GM11168 (cell line): ENCODE data around the gene OMA1.
"Not testable (repeated sequence)": the region's sequence is repeated elsewhere in the genome, so short reads cannot be mapped to it uniquely, and the experiment has no call there.

ENCODE experiments used
- in situ Hi-C: fragments of 300-500 bp; cut with MboI; formaldehyde crosslinking; loops from one replicate; pipeline ENCODE4 v1.12.0; 2022; ENCODE audit warnings: low sequenced_read_pairs; ENCODE audit not compliant: unreplicated experiment

Gene OMA1

DNA sequence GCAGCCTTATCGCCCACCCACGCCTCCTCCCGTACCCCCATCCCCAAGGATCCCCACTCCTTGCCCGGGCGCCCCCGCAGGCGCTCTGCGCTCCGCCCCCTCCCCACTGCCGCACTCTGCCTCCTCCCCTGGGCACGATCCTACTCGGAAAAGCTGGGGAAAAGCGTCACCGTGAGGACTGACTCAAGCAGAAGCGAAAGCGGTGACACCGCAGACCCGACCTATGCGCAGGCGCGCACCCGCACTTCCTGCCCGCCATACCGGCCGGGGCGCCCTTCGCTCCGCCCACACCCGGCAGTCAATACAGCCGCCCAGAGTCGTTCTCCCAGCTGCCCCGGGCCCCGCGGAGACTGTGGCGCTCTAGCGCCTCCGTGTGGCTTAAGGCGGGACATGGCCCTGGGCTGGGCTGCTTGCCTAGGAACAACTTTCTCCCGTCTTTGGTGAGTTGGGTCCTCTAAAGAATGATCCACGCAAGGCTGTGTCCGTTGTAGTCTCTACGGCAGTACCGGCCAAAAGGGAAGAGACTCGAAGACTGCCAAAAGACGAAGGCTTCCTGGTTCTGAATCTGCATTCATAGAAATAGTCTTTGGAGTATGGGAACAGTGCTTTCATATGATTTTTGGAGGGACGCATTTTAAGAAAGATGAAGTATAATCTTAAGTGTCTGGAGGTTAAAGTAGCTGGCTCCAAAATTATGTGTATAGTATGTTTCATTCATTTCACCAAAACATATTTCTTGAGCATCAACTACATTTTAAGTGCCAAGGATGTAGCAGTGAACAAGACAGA, at the start of gene OMA1:
Gene OMA1, minus strand, starts transcription at position 207 of the 789 bp plus-strand sequence. CDS start 7,432 bp downstream, outside the sequence.
- in situ Hi-C loops, result no loop called here

DNA sequence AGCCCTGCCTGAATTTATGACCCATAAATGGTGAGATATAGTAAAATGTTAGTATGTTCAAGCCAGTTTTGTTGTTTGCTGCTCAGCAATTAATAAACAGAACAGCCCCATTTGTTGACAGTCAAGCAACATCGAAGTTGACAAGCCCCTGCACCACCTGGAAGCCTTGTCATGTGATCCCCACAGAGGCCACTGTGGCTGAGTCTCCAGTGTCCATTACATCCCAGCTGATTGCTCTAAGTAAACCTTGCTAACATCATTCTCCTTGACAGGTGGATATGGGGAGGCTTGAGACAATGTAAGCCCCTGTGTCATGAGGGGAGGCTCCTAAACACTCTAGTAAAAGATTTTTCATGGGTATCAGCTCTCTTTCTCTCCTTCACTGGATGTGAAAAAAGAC, 48.0 kb upstream of the OMA1 start:
- in situ Hi-C loops, result no loop called here

DNA sequence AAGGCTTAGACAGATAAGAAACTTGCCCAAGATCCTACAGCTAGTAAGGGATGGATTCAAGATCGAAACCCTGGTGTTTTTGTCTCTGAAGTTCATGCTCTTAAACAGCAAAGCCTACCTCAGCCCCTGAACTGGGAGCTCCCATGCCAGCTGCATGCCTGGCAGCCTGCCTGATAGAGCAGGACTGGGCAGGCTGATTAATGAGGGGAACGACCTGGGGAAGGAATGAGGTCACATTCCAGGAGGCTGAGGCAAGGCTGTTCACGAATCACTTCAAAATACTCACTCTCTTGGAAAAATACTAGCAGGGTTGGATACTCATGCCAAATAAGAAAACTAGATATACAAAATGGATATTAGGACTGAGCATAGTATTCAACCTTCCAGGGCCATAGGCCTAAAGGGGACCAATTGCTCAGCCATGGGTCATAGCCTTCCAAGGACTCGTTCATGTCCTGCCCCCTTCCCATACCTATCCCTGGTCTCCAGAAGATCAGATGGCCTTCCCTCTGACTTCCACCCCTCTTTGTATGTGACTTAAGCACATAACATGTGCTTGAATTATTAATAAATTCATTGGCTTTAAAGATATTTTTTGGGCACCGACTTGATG, 46.1 kb upstream of the OMA1 start:
- in situ Hi-C loops, result no loop called here

DNA sequence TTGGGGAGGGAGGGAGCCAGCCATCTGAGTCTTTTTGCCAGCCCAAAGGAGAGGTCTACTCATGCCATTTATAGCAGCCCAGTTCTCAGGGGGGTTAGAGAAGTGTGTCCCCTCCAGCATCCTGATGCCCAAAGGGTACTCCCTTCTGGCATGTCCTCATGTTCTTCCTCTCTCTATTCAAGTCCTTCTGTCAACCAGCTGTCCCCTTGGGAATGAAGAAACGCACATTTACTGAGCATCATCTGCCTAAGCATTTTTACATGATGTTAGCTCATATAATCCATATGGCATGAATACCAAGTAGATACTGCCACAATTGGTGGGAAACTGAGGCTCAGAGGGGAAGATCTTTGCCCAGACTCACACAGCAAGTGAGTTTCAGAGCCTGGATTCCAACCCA, 45.3 kb upstream of the OMA1 start:
- in situ Hi-C loops, result no loop called here

DNA sequence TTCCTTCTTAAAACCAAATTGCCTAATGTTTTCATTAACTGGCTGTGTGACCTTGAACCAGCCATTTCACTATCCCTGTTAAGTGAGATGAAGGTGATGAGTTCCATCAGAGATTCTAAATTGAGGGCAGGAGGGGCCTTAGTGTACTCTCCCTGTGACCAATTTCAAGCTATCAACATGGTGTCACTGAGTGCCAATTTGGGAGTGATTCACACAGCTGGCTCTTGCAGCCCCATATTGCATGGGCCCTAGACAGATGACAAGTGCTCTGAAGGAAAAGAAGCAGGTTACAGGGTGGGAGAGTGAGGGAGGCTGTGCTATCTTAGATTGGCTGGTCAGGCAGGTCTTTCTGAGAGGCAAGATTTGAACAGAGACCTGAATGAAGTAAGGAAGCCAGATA, 43.5 kb upstream of the OMA1 start:
- in situ Hi-C loops, result no loop called here

DNA sequence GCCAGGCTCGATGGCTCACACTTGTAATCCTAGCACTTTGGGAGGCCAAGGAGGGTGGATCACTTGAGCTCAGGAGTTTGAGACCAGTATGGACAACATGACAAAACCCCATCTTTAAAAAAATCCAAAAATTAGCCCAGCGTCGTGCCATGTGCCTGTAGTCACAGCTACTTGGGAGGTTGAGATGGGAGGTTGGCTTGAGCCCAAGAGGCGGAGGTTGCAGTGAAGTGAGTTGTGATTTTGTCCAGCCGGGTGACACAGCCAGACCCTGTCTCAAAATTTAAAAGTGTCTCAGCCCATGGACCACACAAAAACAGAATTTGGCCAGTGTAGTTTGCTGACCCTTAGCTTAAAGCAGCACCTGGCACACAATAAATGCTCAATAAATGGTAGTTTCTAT, 41.9 kb upstream of the OMA1 start:
- in situ Hi-C loops, result no loop called here

DNA sequence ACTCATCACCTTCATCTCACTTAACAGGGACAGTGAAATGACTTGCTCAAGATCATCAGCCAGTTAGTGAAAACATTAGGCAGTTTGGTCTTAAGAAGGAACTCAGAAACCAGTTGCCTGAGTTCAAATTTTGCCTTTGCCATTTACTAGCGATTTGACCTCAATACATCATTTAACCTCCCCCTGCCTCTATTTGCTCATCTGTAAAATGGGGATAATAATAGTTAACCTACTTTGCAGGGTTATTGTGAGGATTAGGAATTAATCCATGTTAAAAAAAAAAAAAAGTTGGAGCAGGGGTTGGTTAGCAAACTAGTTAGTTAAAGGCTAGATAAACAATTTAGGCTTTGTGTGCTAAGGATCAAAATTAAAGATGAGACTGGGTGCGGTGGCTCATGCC, 41.1 kb upstream of the OMA1 start:
- in situ Hi-C loops, result no loop called here

DNA sequence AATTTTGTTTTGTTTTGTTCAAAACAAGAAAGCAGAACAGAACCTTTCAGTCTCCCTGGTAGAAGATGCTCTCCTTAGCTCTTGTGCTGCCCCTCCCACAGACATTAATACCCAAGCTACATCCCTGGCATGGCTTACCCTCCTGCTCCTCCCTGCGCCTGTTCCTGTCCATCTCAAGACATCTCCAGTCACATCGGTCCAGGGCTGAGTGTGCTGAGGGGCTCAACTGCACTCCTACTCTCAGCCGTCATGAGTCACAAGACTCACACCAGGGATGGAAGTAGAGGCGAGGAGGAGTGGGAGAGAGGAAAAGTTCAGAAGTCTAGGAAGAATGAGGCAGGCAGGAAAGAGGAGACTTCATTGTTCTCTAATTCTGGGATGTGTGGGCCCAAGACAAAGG, 39.7 kb upstream of the OMA1 start:
- in situ Hi-C loops, result no loop called here

DNA sequence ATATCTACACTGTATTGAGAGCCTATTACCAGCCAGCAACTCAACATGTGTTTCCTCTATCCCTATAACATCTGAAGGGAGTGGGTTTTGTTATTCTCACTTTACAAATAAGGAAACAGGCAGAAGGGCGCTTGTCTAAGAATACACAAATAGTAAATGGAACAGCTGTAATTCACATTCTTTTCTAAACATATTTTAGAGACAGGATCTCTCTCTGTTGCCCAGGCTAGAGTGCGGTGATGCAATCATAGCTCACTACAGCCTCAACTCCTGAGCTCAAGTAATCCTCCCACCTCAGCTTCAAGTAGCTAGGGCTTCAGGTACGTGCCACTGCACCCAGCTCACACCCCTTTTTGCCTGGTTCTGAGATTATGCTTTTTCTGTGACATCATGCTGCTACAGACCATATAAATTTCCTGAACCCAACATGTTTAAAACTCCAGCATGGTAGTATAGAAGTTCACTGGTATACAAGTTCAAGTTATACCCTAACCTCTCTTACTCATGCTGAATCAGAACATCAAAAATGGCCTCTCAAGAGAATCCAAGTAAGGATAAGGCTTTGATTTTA, 39.1 kb upstream of the OMA1 start:
- in situ Hi-C loops, result no loop called here

DNA sequence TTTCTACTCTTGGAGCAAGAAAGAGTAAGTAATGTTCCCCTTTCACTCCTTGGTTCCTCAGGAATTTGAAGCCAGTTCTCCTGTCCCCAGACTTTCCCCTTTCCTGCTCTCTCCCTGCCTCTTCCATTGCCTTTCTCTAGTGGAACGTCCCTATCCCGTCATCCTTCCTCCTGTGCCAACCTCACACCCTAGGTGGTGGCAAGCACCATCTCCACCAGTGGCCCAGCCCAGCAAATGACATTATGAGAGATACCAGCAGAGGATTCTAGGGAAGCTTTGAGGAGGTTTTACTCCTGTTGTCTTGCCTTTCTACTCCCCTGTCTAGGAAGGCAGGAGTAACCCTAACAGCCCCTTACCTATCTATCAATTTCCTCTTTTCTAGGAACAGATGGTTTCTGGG, 38.6 kb upstream of the OMA1 start:
- in situ Hi-C loops, result no loop called here

DNA sequence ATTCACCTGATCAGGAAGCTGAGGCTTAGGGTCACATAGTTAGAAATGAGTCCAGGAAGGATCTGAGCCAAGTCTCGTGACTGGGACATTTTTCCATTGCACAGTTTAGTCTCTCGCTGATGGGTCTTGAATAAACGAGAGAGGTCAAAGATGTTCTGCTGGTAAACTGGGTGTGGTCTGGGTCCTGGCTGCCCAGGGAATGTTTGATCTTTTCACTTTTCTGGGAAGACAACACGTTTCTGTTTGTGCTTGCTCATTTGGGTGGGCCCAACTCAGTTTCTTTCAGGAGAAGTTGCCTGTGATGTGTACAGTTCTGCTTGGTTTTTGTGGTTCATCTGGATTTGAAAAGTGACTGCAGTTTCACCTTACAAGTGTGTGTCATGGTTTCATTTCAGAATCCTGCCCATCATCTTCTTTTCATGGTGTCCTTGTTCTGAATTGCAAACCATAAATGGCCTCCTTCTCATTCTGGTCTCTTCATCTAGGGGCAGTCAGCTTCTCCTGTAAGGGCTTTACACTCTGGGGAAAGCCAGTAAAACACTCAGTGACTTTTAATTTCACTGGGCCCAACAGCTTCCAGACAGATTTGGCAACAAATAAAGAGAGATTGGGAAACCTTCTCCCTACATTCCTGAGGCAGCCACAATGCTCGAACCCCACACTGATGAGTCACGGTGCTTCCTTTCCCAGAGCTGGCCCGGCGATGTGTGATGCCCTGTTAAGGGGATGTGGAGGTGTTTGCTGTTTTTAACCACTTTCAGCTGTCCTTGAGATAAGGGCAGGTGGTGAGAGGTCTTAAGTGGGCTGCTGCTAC, 37.8 kb upstream of the OMA1 start:
- in situ Hi-C loops, result no loop called here

DNA sequence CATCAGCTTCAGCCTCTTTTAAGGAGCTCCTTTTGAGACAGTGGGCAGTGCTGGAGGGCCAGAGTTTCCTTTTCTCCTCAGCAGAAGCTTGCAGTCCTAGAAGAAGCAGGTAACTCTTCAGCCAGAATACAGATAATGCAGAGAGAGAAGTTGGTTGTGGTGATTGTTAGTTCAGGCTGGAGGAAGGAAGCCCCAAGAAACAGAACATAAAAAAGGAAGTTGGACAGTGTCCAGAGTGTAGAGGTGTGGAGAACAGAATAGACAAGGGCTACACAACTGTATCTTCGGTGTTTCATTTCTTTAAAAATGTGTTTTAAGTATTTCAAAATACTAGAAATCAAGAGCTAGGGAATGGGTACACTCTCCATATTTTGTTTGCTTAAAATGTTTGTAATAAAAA, 37.0 kb upstream of the OMA1 start:
- in situ Hi-C loops, result no loop called here

DNA sequence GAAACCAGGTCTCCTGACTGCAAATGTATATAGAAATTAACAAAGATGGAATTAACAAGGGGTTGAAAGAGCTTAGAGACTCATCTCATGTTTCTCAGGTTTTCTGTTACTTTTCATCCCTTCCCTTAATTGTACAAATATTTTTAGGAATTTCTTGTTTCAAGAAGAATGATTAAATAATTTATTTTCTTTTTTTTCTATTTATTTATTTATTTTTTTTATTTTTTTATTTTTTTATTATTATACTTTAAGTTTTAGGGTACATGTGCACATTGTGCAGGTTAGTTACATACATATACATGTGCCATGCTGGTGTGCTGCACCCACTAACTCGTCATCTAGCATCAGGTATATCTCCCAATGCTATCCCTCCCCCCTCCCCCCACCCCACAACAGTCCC, 35.6 kb upstream of the OMA1 start:
- in situ Hi-C loops, result not testable (repeated sequence)

DNA sequence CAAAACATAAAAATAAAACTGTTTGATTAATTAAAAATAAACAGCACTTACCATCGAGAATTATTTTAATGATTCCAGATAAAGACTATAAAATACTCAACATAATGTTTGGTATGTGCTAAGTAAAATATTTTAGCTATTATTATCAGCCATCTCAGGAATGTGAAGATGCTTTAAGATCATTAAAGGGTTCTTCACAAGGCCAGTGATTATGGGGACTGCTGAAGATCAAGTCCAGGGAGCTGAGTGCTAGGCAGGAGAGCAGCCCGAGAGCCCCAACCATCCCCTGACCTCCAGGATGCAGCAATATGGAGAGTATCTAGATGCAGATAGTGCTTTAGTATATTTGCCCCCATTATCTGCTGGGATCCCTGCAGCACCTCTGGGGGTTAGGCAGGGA, 35.1 kb upstream of the OMA1 start:
- in situ Hi-C loops, result no loop called here

DNA sequence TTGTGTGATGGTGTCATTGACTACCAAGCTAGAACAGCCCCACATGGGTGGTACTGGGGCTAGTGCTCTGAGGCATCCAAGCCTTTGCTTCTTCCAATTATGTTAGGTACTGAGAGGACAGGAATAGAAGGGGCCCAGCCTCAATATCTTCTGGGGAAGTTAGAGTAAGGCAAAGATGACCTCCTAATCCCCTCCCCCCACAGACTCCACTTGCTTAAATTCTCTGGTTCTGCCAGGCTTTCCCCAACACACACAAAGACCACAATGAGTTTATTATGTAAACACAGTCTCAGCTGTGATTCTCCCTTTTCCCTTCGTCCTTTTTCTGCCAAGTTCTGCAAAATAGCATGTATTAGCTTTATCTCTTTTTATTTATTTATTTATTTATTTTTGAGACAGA, 33.7 kb upstream of the OMA1 start:
- in situ Hi-C loops, result no loop called here

DNA sequence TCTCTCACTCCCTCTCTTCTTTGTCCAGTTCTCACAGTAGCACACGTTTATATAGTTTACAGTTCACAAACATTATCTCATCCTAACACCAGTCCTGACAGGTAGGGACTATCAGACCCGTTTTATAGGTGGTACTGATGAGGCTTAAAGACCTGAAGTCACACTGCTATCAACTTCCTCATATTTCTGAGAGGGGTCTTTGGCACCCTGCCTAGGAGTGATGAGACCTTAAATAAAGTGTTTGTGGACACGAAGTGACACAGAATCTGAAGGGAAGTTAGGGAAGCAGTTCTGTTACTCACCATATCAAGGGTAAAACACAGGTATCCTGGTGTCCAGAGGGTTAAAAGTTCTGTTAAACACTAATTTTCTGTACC, 31.1 kb upstream of the OMA1 start:
- in situ Hi-C loops, result no loop called here

DNA sequence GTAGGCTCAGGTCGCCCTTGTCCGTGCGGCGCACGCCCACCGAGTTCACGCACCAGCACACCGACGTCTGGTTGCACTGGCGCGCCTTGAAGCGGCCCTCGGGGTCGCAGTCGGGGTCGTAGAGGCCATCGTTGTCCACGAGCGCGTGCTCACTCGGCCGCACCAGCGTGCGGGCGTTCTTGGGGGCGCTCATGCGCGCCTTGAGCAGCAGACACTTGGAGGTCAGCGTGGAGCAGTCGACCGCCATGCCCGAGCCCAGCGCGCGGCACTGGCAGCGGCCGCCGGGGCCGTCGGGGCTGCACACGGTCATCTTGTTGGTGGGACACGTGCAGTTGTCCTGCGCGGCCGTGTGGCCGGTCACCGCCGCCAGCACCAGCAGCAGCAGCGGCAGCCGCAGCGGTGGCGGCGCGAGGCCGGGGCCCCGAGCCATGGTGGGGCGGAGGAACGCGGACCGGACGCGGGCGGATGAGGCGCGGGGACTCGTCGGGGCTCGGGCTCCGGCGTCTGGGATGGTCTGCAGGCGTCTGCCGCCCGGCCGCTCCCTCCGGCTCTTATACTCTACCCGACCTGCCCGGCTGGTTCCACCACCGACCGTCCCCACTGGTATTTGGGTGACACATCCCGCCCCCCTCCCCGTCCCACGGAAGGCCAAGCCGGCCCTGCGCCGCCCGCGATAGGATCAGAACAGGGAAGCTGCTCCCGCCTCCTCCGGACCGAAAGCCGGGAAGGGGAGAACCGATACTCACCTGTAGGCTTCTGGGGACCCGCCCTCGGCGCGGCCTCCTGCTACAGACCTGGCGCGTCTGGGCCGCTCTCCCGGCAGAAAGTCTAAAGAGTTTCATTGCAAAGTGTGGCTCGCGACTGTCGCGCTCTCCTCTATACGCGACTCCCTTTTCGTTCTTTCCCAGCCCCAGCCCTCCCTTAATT, 30.5 kb upstream of the OMA1 start, which contains the start of gene TACSTD2:
Gene TACSTD2, minus strand, starts transcription at position 526 of the 927 bp plus-strand sequence. Its CDS starts 96 bp downstream, at position 430.
- in situ Hi-C loops, result no loop called here

DNA sequence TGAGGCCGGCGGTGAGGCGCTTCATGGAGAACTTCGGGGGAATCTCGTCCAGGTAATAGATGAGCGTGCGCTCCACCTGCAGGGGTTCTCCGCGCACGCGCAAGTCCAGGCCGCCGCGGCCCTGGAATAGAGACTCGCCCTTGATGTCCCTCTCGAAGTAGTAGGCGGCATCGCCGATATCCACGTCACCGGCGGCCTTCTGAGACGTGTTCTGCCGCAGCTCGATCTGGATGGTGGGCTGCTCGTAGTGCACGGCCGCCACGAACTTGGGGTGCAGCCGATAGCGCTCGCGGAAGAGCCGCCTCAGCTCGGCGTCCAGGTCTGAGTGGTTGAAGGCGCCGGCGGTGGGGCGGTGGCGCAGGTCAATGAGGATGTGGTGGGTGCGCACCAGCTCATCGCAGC, 29.8 kb upstream of the OMA1 start:
- in situ Hi-C loops, result no loop called here

DNA sequence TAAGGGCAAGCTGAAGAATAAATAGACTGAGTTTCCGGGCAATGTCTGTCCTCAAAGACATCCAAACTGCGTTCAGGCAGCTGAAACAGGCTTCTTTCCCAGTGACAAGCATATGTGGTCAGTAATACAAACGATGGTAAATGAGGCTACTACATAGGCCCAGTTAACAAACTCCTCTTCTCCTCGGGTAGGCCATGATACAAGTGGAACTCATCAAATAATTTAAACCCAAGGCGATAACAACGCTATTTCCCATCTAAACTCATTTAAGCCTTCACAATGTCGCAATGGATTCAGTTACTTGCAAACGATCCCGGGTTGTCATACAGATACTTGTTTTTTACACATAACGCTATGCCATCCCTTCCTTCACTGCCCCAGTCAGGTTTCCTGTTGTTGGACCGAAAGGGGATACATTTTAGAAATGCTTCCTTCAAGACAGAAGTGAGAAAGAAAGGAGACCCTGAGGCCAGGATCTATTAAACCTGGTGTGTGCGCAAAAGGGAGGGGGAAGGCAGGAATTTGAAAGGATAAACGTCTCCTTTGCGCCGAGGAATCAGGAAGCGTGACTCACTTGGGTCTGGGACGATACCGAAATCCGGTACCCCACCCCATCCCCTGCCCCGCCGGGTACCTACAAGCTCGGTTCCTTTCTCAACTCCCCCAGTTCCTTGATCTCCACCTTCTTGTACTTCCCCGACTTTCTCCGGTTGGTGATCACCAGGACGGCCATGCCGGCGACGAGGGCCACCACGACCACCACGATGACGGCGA, 29.2 kb upstream of the OMA1 start:
- in situ Hi-C loops, result no loop called here
